ENCODE measurements around the gene ABCF2. TPM values are rescaled to one million over a fixed set of nuclear protein-coding genes. Genes with fewer than 3 reads are reported as not detected.

The ABCF2 gene
- polyA plus RNA-seq, 3 donors, result 18.0 to 22.0 (median 21.1) TPM

- peak overlapping the region; percentile 78 to 93 for H3K27ac ChIP-seq (ENCODE audit: low read depth in 1 of 2, low read length in 2 of 2)
- peak overlapping the region; percentile 65 to 95 (median 85) for H3K4me3 ChIP-seq (replicated peaks in 1 of 3; ENCODE audit: low read depth in 2 of 3, low read length in 3 of 3)
- Mint-ChIP-seq H3K27me3 (ENCODE audit: low read depth in 3 of 3) (peaks cover 2 to 3% (median 3%) of the 10 kb centered on the region in 3 donors), H3K4me3 (peak overlapping the region; percentile 100), H3K36me3 (peaks cover 33 to 37% of the 10 kb centered on the region in 2 donors), H3K27ac (peak overlapping the region; percentile 95 to 99 (median 98)), H3K4me1 (peaks cover 26% of the 10 kb centered on the region), H3K9me3 (peaks cover 0 to 3% (median 0%) of the 10 kb centered on the region in 7 donors)
- H3K9ac ChIP-seq (ENCODE audit: insufficient read depth, low read length, poor library complexity, severe bottlenecking), result peak overlapping the region; percentile 93
- H3K4me1 ChIP-seq (ENCODE audit: control insufficient read depth in 1 of 2, insufficient read depth in 2 of 2, low read length in 2 of 2), result peaks cover 20 to 24% of the 10 kb centered on the region in 2 donors
- peak overlapping the region; percentile 81 for H2AFZ ChIP-seq (ENCODE audit: insufficient read depth, low read depth, low read length, poor library complexity, severe bottlenecking)
- H3K4me2 ChIP-seq (replicated peaks; ENCODE audit: extremely low read depth, low read length, poor library complexity, severe bottlenecking), result peak overlapping the region; percentile 87
- H4K20me1 ChIP-seq (ENCODE audit: insufficient read depth, low read length), result peaks cover 49% of the 10 kb centered on the region
- WGBS (ENCODE audit: insufficient coverage), result 0% methylated on average over 23 of the region's 36 CpGs
- peaks cover 33 to 41% of the 10 kb centered on the region in 2 donors for H3K36me3 ChIP-seq (replicated peaks in 1 of 2; ENCODE audit: control insufficient read depth in 1 of 2, insufficient read depth in 2 of 2, low read length in 2 of 2)
- no peaks in the 10 kb centered on the region for H3K27me3 ChIP-seq (ENCODE audit: control insufficient read depth in 2 of 2, insufficient read depth in 2 of 2, low read length in 2 of 2)
- H3K79me2 ChIP-seq (ENCODE audit: insufficient read depth, low read length), result peaks cover 46% of the 10 kb centered on the region
- TF ChIP-seq CTCF (IDR thresholded peaks at IDR 0.05), result no peak
- intact Hi-C loops (cut with micrococcal nuclease), result loop anchor here in 1 of 2 donors (5.0 kb wide), 1 partner anchor 39 kb away; no protein-coding TSS in a partner anchor
- peak; percentile 68 to 79 (median 75) for DNase-seq
- H3K9me3 ChIP-seq (replicated peaks in 1 of 2; ENCODE audit: control insufficient read depth in 1 of 2, insufficient read depth in 1 of 2, low read length in 2 of 2), result no peaks in the 10 kb centered on the region
Measured at GRCh38 chr7:151232917-151233701, 6.1 kb upstream of the ABCF2 start.

GRCh38 chr7:151232091-151232916 is 5.3 kb upstream of the ABCF2 start, which contains the start of gene CHPF2:
Gene CHPF2, plus strand, starts transcription at chr7:151232483. Its CDS starts 1,529 bp downstream, at chr7:151234012.
- H2AFZ ChIP-seq (ENCODE audit: insufficient read depth, low read depth, low read length, poor library complexity, severe bottlenecking), result peak within 1 kb of the TSS; percentile 81
- WGBS (ENCODE audit: insufficient coverage), result under 1% methylated on average over 76 of the region's 79 CpGs
- intact Hi-C loops (cut with micrococcal nuclease), result loop anchor here in 1 of 2 donors (5.0 kb wide), 1 partner anchor 40 kb away; no protein-coding TSS in a partner anchor

More at GRCh38 chr7:151232091-151232916, 5.3 kb upstream of the ABCF2 start, which contains the start of gene CHPF2:
- Mint-ChIP-seq H3K4me1 (peaks cover 31% of the 10 kb centered on the region), H3K4me3 (peak within 1 kb of the TSS; percentile 100), H3K9me3 (peaks cover 0 to 3% (median 0%) of the 10 kb centered on the region in 7 donors), H3K36me3 (peaks cover 25 to 29% of the 10 kb centered on the region in 2 donors), H3K27me3 (ENCODE audit: low read depth in 3 of 3) (peaks cover 2 to 3% (median 3%) of the 10 kb centered on the region in 3 donors), H3K27ac (peak within 1 kb of the TSS; percentile 95 to 99 (median 98))
- Histone ChIP-seq H3K36me3 (replicated peaks in 1 of 2; ENCODE audit: control insufficient read depth in 1 of 2, insufficient read depth in 2 of 2, low read length in 2 of 2) (peaks cover 26 to 33% of the 10 kb centered on the region in 2 donors), H3K4me2 (replicated peaks; ENCODE audit: extremely low read depth, low read length, poor library complexity, severe bottlenecking) (peak within 1 kb of the TSS; percentile 87), H3K27ac (ENCODE audit: low read depth in 1 of 2, low read length in 2 of 2) (peak within 1 kb of the TSS; percentile 78 to 93), H4K20me1 (ENCODE audit: insufficient read depth, low read length) (peaks cover 41% of the 10 kb centered on the region), H3K27me3 (ENCODE audit: control insufficient read depth in 2 of 2, insufficient read depth in 2 of 2, low read length in 2 of 2) (no peaks in the 10 kb centered on the region), H3K4me3 (replicated peaks in 1 of 3; ENCODE audit: low read depth in 2 of 3, low read length in 3 of 3) (peak within 1 kb of the TSS; percentile 65 to 95 (median 85)), H3K9ac (ENCODE audit: insufficient read depth, low read length, poor library complexity, severe bottlenecking) (peak within 1 kb of the TSS; percentile 93), H3K79me2 (ENCODE audit: insufficient read depth, low read length) (peaks cover 46% of the 10 kb centered on the region), H3K4me1 (ENCODE audit: control insufficient read depth in 1 of 2, insufficient read depth in 2 of 2, low read length in 2 of 2) (peaks cover 26 to 32% of the 10 kb centered on the region in 2 donors), H3K9me3 (replicated peaks in 1 of 2; ENCODE audit: control insufficient read depth in 1 of 2, insufficient read depth in 1 of 2, low read length in 2 of 2) (no peaks in the 10 kb centered on the region)
- TF ChIP-seq CTCF (IDR thresholded peaks at IDR 0.05), result no peak
- peak; percentile 87 to 94 (median 91) for DNase-seq

All from CD14-positive monocyte (primary cell).